GM12801 (cell line): Measurements from ENCODE around the gene DLL4.

Source experiments
- TF ChIP-seq, protein P1 (sequence below): IDR thresholded peaks from one replicate; pipeline ENCODE4 v1.5.1; 2011; ENCODE audit warnings: control low read depth; ENCODE audit not compliant: insufficient read length; ENCODE audit errors: extremely low read depth

The DLL4 gene

GRCh38 chr15:40928821-40929659 lies at the start of gene DLL4:
TSS of gene DLL4 (plus strand) at chr15:40929340. CDS start at chr15:40929669, 329 bp downstream.
- TF ChIP-seq, protein P1, sequence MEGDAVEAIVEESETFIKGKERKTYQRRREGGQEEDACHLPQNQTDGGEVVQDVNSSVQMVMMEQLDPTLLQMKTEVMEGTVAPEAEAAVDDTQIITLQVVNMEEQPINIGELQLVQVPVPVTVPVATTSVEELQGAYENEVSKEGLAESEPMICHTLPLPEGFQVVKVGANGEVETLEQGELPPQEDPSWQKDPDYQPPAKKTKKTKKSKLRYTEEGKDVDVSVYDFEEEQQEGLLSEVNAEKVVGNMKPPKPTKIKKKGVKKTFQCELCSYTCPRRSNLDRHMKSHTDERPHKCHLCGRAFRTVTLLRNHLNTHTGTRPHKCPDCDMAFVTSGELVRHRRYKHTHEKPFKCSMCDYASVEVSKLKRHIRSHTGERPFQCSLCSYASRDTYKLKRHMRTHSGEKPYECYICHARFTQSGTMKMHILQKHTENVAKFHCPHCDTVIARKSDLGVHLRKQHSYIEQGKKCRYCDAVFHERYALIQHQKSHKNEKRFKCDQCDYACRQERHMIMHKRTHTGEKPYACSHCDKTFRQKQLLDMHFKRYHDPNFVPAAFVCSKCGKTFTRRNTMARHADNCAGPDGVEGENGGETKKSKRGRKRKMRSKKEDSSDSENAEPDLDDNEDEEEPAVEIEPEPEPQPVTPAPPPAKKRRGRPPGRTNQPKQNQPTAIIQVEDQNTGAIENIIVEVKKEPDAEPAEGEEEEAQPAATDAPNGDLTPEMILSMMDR, result no peak

GRCh38 chr15:40879609-40880008 lies 49.5 kb upstream of the DLL4 start:
- TF ChIP-seq, protein P1, result no peak

- TF ChIP-seq, protein P1, result no peak
These were observed 47.8 kb upstream of the DLL4 start for GRCh38 chr15:40881351-40881750.

- TF ChIP-seq, protein P1, result no peak
These were observed 42.6 kb upstream of the DLL4 start for GRCh38 chr15:40886586-40886985.

GRCh38 chr15:40889112-40889511 lies 40.0 kb upstream of the DLL4 start:
- TF ChIP-seq, protein P1, result no peak

DNA sequence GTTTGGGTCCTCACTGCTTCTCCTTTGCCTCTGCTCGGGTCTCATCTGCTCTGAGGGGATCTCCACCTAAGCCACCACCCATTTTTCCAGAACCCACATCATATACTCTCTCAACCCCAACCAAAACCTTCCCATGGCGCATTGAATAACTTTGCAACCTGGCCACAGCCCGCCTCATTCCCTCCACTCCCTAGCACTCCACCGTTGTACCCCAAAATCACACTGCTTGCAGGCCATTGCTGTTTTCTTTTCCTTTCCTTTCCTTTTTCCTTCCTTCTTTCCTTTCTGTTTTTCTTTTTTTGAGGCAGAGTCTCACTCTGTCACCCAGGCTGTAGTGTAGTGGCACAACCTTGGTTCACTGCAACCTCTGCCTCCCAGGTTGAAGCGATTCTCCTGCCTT lies 38.0 kb upstream of the DLL4 start:
- TF ChIP-seq, protein P1, result no peak

DNA sequence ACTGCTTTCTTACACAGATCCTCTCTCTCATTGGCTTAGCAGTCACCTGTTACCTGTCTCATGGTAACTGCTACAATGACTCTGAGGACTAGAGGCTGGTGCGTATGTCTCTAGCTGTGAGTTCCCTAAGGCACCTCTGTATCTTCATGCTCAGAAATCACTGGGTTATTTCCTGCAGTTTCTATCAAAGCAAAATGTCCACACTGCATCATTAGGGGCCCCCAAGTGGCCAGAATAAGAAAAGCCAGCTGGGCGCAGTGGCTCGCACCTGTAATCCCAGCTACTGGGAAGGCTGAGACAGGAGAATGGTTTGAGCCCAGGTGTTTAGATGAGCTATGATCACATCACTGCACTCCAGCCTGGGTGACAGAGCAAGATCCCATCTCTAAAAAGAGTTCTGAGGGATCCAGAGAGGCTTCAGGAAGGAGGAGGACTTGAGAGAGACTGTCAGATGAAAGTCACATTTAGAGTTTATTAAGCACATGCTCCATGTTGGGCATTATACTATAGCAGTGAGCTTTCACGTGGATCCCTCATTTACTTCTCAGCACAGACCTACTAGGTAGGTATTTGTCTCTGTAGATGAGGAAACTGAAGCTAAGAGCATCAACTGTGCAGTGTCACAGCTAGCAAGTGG lies 37.2 kb upstream of the DLL4 start:
- TF ChIP-seq, protein P1, result no peak
